Upper lobe of left lung (tissue), 4 donors: ENCODE measurements around the gene CRIP2.

ENCODE experiments used
- POLR2A ChIP-seq, 4 donors: fragments of 450-650 bp; IDR thresholded peaks; one replicate each; pipeline ENCODE4 v1.5.1; 2016 to 2017; ENCODE audit warnings: antibody characterized with exemption in 4 of 4, mild to moderate bottlenecking in 2 of 4
- TF ChIP-seq, protein P1 (sequence below), 6 experiments: fragments of 450-650 bp in 4 of 6; fragments of 200-600 bp in 2 of 6; sonication (generic) in 2 of 6; IDR thresholded peaks; one replicate each; pipeline ENCODE4 v1.5.1; 2016 to 2019; ENCODE audit warnings: antibody characterized with exemption in 6 of 6

GRCh38 chr14:105445290-105445689 is 29.3 kb upstream of the CRIP2 start:
- TF ChIP-seq, protein P1, sequence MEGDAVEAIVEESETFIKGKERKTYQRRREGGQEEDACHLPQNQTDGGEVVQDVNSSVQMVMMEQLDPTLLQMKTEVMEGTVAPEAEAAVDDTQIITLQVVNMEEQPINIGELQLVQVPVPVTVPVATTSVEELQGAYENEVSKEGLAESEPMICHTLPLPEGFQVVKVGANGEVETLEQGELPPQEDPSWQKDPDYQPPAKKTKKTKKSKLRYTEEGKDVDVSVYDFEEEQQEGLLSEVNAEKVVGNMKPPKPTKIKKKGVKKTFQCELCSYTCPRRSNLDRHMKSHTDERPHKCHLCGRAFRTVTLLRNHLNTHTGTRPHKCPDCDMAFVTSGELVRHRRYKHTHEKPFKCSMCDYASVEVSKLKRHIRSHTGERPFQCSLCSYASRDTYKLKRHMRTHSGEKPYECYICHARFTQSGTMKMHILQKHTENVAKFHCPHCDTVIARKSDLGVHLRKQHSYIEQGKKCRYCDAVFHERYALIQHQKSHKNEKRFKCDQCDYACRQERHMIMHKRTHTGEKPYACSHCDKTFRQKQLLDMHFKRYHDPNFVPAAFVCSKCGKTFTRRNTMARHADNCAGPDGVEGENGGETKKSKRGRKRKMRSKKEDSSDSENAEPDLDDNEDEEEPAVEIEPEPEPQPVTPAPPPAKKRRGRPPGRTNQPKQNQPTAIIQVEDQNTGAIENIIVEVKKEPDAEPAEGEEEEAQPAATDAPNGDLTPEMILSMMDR (IDR thresholded peaks at IDR 0.05), result no peak
- TF ChIP-seq POLR2A (IDR thresholded peaks at IDR 0.05), result no peak
